Measurements from ENCODE around the gene FANCD2OS.
"Not testable (repeated sequence)": the region's sequence is repeated elsewhere in the genome, so short reads cannot be mapped to it uniquely, and the experiment has no call there.

The FANCD2OS gene, protein sequence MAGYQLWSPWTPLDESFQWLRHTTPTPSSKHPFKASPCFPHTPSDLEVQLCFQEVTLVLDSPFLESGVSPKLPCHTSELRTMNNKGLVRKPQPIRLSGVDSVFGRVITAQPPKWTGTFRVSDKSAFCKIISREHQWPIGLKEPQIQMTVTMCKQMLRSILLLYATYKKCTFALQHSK

DNA sequence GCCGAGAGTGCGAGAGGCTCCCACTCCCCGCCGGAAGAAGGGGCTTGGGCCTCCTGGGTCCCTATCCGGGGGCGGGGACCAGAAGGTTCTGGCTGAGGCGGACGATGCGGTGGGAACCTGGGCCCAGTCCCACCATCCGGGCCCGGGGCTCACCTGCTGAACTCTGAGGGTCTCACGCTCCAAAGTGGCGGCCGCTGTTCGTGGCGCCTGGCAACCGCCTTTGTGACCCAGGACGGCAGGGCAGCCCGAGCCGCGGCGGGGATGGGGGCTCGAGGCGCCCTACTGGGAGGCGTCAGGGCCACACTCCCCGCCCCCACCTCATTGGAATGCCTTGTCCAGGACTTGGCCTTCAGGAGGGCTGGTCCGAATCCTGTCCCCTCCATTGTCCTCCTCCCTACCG lies at the start of gene FANCD2OS:
FANCD2OS (minus strand) TSS at position 165 of the 400 bp plus-strand sequence. CDS start 3,481 bp downstream, outside the sequence.
- DNase-seq, result no peak

- no peak for DNase-seq
These were observed 49.0 kb upstream of the FANCD2OS start for GRCh38 chr3:10157031-10157430.

- DNase-seq, result no peak
These were observed 47.6 kb upstream of the FANCD2OS start for GRCh38 chr3:10155658-10156057.

DNA sequence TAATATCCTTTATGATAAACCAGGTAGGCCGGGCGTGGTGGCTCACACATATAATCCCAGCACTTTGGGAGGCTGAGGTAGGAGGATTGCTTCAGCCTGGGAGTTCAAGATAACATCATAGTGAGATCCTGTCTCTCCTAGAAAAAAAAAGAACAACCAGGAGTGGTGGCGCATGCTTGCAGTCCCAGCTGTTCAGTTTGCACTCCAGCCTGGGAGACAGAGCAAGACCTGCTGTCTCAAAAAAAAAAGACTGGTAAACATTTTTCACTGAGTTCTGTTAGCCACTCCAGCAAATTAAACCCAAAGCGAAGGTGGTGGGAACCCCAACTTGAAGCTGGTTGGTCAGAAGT lies 47.0 kb upstream of the FANCD2OS start:
- DNase-seq, result no peak

DNA sequence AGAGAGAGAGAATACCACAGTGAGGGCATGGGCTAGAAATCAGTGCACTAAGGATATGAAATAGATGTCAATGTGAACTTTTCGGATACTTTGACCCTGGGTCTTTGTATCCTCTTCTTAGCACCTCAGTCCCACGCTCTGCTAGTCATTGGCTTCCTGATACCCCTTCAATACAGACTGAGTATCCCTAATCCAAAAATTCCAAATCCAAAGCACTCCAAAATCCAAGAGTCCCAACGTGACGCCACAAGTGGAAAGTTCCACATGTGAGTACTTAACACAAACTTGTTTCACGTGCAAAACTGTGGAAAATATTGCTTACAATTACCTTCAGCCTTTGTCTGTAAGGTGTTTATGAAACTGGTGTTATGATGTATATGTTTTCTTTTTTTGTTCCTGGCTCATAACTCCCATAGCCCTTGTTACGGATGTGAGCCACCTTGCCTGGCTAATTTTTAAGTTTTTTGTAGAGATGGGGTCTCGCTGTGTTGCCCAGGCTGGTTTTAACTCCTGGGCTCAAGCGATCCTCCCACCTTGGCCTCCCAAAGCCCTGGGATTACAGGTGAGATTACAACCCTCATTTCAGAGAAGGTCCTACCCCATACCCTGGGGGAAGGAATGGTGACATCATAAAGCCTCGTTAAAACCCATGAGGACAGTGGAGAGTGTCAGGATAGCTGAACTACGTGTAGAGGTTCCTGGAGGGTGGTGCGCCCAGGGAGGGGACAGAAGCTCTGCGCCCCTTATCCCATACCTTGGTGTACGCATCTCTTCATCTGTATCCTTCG lies 46.5 kb upstream of the FANCD2OS start:
- no peak for DNase-seq

DNA sequence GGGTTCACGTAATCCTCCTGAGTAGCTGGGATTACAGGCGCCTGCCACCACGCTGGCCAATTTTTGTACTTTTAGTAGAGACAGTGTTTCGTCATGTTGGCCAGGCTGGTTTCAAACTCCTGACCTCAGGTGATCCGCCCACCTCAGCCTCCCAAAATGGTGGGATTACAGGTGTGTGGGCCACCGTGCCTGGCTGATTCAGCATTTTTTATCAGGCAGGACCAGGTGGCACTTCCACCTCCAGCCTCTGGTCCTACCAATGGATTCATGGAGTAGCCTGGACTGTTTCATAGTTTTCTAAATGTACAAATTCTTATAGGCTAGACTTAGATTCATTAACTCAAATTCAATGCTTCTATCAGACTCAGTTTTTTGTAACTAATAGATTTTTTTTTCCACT lies 42.9 kb upstream of the FANCD2OS start:
- DNase-seq, result no peak

GRCh38 chr3:10149226-10149625 lies 41.2 kb upstream of the FANCD2OS start:
- no peak for DNase-seq

GRCh38 chr3:10145685-10146084 lies 37.6 kb upstream of the FANCD2OS start:
- DNase-seq, result no peak

- no peak for DNase-seq
These were observed 34.9 kb upstream of the FANCD2OS start for GRCh38 chr3:10142707-10143560.

- no peak for DNase-seq
These were observed 33.0 kb upstream of the FANCD2OS start for GRCh38 chr3:10140996-10141546.

- DNase-seq, result no peak
These were observed 29.1 kb upstream of the FANCD2OS start for GRCh38 chr3:10137178-10137577.

GRCh38 chr3:10136426-10137005 lies 28.5 kb upstream of the FANCD2OS start:
- no peak for DNase-seq

DNA sequence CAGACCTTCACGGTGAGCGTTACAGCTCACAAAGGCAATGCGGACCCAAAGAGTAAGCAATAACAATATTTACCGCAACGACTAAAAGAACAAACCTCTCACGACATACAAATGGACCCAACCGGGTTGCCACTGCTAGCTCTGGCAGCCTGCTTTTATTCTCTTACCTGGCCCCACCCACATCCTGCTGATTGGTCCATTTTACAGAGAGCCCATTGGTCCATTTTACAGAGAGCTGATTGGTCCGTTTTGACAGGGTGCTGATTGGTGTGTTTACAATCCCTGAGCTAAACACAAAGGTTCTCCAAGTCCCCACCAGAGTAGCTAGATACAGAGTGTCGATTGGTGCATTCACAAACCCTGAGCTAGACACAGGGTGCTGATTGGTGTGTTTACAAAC lies 27.8 kb upstream of the FANCD2OS start:
- not testable (repeated sequence) for DNase-seq

DNA sequence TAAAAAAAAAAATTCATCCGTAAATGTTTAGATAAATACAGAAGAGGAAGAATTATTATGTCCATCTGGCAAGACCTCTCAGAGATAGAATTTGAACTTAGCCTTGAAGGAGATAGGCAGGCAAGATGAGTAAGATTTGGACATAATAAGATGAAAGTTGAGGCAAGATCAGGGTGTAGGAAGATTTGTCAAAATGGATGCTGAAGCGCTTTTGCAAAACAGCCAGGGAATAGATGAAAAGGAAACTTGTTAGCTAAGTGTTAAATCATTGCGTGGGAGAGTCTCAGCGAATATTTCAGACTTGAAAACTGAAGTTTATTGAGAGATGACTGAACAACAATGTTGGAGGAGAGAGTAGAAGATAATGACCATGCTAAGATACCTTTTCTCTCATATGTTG lies 14.7 kb upstream of the FANCD2OS start:
- DNase-seq, result no peak

- DNase-seq, result no peak
These were observed 13.0 kb upstream of the FANCD2OS start for GRCh38 chr3:10121064-10121463.

DNA sequence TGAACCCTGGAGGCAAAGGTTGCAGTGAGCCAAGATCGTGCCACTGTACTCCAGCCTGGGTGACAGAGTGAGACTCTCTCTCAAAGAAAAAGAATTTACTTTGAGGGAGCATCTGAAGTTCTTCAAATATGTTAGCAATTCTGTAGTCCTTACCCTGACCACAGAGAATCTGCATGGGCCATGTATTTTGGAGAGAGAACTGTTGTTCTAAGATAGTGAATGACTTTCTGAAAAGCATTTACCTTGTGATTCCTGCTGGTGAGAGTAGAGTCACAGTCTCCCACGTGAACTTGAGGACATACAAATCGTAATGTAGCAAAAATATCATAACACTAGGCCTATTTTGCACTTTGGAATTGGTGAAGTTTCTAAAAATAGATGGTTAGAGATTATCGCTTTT lies 11.3 kb upstream of the FANCD2OS start:
- DNase-seq, result no peak

- no peak for DNase-seq
These were observed 8.9 kb upstream of the FANCD2OS start for GRCh38 chr3:10116928-10117327.

DNA sequence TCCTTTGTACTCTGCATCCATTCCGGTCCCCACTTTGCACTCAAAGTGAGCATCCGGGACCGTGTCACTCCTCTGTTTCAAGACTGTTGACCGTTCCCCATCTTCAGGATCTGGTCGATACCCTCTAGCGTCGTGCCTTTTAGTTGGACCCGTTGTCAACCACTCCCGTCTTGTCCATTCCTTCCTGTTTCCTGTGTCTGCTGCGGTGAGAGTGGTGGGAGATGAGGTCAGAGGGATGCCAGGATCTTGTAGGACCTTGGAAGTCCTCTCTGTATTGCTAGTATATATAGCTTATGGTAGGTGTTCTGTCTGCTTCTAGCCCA lies 8.0 kb upstream of the FANCD2OS start:
- no peak for DNase-seq

GRCh38 chr3:10115326-10116137 lies 7.5 kb upstream of the FANCD2OS start, which contains the start of gene BRK1:
Gene BRK1, plus strand, starts transcription at chr3:10115675. Its CDS starts 27 bp downstream, at chr3:10115702.
- DNase-seq, result peak; percentile 89

- DNase-seq, result no peak
These were observed 1.1 kb downstream of the FANCD2OS start for GRCh38 chr3:10106919-10107318.

GRCh38 chr3:10099041-10099440 lies 9.0 kb downstream of the FANCD2OS start:
- DNase-seq, result no peak

- DNase-seq, result no peak
These were observed 14.4 kb downstream of the FANCD2OS start for GRCh38 chr3:10093678-10094077.

All from T1000 (cell line).